Cardiac fibroblast (primary cell): ENCODE results near the gene OGFOD3.
"Not testable (repeated sequence)": the region's sequence is repeated elsewhere in the genome, so short reads cannot be mapped to it uniquely, and the experiment has no call there.

Experiments used
- DNase-seq, 2 donors: peaks; one replicate each; pipeline versions ENCODE4 v3.0.0 to v3.0.0-alpha.2; 2010; ENCODE audit warnings: low read depth in 2 of 2
- H3K4me3 ChIP-seq, 2 donors: replicated peaks in 1 of 2; 1 replicate in 1 of 2; 2 replicates in 1 of 2; pipeline ENCODE4 v1.5.1; 2011; ENCODE audit warnings: low read depth in 2 of 2, low read length in 2 of 2, mild to moderate bottlenecking in 2 of 2, moderate library complexity in 1 of 2
- CTCF ChIP-seq: IDR thresholded peaks from one replicate; pipeline ENCODE4 v1.5.1; 2011; ENCODE audit warnings: low read depth, mild to moderate bottlenecking, low read length, inconsistent platforms

Gene OGFOD3

DNA sequence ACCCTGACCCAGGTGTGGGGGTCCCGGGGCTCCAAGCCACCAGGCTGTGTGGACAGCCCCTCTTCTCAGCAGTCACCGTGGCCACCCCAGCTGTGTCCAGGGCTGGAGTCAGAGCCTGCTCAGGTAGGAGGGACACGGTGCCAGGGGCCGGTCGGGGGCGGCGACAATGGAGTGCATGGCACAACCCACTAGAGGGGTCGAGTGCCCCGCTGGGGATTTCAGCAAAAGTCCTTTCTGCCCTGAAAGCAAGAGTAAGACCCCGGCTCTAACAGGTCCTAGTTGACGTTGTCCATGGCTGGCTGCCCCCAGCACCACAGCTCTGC, 35.5 kb downstream of the OGFOD3 start:
- TF ChIP-seq CTCF = no peak
- no peak for DNase-seq
- H3K4me3 ChIP-seq = no peak overlapping the region

DNA sequence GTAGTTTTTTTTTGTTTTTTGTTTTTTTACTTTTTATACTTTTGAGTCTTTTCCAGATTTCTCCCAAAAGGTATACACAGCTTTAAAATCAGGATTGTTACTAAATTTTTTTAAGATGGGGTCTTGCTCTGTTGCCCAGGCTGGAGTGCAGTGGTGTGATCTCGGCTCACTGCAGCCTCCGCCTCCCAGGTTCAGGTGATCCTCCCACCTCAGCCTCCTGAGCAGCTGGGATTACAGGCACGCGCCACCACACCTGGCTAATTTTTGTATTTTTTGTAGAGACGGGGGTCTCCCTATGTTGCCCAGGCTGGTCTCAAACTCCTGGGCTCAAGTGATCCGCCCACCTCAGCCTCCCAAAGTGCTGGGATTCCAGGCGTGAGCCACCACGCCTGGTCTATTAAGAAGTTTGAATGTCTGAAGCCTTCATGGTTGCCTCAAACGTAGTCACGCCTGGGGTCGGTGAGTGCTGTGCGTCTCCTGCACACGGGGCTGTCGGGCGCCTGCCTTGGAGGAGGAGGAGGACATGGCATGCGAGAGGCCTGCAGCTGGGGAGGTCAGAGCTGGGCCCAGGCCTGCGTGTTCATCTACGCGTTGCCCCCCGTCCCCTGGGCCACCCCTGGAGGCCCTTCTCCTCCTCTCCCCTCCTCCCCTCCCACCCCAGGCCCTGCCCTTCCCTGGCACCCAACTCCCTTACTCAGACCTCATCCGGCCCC, 36.0 kb downstream of the OGFOD3 start:
- not testable (repeated sequence) for H3K4me3 ChIP-seq

GRCh38 chr17:82381703-82382009, 36.7 kb downstream of the OGFOD3 start:
- not testable (repeated sequence) for H3K4me3 ChIP-seq, DNase-seq

More for the DNA sequence above, 36.0 kb downstream of the OGFOD3 start:
- not testable (repeated sequence) for DNase-seq

- H3K4me3 ChIP-seq = no peak overlapping the region
- DNase-seq = no peak
Observed at GRCh38 chr17:82380860-82381702, 37.3 kb downstream of the OGFOD3 start.

GRCh38 chr17:82378741-82379021, 39.7 kb downstream of the OGFOD3 start:
- no peak for DNase-seq
- TF ChIP-seq CTCF = no peak
- H3K4me3 ChIP-seq = no peak overlapping the region

More at GRCh38 chr17:82380860-82381702, 37.3 kb downstream of the OGFOD3 start:
- TF ChIP-seq CTCF = no peak

DNA sequence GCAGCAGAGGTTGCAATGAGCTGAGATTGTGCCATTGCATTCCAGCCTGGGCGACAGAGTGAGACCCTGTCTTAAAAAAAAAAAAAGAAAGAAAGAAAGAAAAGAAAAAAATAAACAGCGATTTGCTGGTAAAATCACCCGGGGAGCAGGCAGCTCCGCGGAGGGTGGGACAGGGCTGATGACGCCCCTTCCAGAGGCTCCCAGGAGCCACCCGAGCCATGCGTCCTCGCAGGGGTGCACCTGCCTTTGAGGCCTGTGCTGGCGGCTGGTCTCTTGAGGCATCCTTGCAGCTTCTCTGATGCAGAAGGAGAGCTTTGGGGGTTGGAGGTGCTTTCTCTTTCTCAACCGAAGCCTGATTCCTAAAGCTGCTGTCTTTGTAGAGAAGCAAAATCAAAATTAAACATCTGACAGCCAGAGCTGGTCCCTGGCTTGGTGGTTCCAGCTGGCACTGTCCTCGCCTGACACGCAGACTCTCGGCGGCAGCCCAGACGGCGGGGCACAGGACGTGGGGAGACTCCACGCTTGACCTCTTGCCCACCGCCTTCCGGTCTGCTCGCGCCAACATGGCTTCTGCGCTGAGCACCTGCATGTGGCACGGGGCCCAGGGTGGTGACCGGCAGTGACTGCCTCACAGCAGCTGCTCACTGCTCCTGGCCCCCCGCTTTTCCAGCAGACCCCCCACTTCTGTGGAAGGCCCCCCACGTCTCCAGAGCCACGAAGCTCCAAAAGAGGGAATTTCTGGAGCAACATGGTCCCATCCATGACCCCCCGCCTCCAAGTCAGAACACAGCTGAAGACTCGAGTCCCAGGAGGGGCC, 40.3 kb downstream of the OGFOD3 start:
- no peak for DNase-seq
- no peak overlapping the region for H3K4me3 ChIP-seq
- TF ChIP-seq CTCF = no peak

DNA sequence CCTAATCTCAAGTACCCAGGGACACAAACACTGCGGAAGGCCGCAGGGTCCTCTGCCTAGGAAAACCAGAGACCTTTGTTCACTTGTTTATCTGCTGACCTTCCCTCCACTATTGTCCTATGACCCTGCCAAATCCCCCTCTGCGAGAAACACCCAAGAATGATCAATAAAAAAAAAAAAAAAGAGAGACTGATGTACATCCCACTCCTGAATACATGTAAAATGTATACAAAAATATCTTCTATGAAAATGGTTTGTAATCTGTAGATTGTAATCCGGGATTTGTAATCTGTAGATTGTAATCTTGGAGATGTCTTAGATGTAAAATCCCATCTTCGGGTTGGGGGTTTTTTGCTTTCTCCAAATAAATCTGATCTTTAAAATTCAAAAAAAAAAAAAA, 41.1 kb downstream of the OGFOD3 start:
- not testable (repeated sequence) for DNase-seq, H3K4me3 ChIP-seq

DNA sequence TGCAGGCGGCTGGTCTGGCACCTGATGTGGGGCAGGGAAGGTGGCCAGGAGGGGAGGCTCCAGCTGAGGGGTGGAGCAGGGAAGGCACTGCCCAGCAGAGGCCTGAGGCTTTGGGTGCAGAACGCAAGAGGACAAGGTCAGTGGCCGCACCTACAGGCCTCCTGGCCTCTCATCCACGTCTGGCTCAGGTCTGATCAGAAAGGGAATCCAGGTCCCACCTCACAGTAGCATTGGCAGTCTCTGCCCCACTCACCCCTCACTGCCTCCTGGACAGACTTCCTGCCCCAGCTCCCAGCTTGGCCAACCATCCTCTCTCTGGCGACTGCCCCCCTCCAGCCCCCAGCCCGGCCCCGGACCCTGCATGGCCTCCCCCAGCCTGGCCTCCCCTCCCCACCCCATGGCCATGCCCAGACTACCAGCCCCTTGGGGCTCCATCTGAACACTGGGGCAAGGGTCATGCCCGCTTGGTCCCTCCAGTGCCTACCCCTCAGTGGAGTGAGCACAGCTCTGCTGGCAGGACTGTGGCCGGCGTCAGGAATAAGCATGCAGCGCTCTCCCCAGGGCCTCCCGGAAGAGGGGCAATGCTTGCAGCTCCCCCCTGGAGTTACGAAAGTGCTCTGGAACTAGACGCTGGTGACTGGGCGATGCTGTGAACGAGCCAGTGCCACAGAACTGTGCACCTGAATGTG, 42.2 kb downstream of the OGFOD3 start:
- no peak for DNase-seq
- no peak for TF ChIP-seq CTCF
- no peak overlapping the region for H3K4me3 ChIP-seq
